Measurements from ENCODE around the gene SMU1.

The SMU1 gene

GRCh38 chr9:33044677-33045282 lies 31.7 kb downstream of the SMU1 start:
- peak; percentile 22 for DNase-seq (ENCODE audit: low read depth)

- DNase-seq (ENCODE audit: low read depth), result peak; percentile 92
Measured at GRCh38 chr9:33044162-33044673, 32.3 kb downstream of the SMU1 start.

- DNase-seq (ENCODE audit: low read depth), result no peak
Measured at GRCh38 chr9:33043671-33044070, 32.8 kb downstream of the SMU1 start.

- DNase-seq (ENCODE audit: low read depth), result no peak
Measured at GRCh38 chr9:33042473-33042872, 34.0 kb downstream of the SMU1 start.

GRCh38 chr9:33041432-33042188 lies 34.9 kb downstream of the SMU1 start:
- no peak for DNase-seq (ENCODE audit: low read depth)

- no peak for DNase-seq (ENCODE audit: low read depth)
Measured at GRCh38 chr9:33040792-33041431, 35.6 kb downstream of the SMU1 start.

GRCh38 chr9:33032865-33033264 lies 43.6 kb downstream of the SMU1 start:
- DNase-seq (ENCODE audit: low read depth), result no peak

- DNase-seq (ENCODE audit: low read depth), result no peak
Measured at GRCh38 chr9:33032292-33032691, 44.2 kb downstream of the SMU1 start.

- DNase-seq (ENCODE audit: low read depth), result no peak
Measured at GRCh38 chr9:33030285-33030684, 46.2 kb downstream of the SMU1 start.

GRCh38 chr9:33029231-33029786 lies 47.2 kb downstream of the SMU1 start:
- peak; percentile 28 for DNase-seq (ENCODE audit: low read depth)

- peak; percentile 57 for DNase-seq (ENCODE audit: low read depth)
Measured at GRCh38 chr9:33025572-33026342, 50.7 kb downstream of the SMU1 start.

- DNase-seq (ENCODE audit: low read depth), result peak; percentile 94
Measured at GRCh38 chr9:33024966-33025571, 51.4 kb downstream of the SMU1 start, which contains the start of gene DNAJA1. TSS of gene DNAJA1 (plus strand) at chr9:33025273. CDS start at chr9:33026485, 1,212 bp downstream.

- DNase-seq (ENCODE audit: low read depth), result no peak
Measured at GRCh38 chr9:33024126-33024965, 52.1 kb downstream of the SMU1 start.

- no peak for DNase-seq (ENCODE audit: low read depth)
Measured at GRCh38 chr9:33023661-33024060, 52.8 kb downstream of the SMU1 start.

GRCh38 chr9:33022755-33023154 lies 53.7 kb downstream of the SMU1 start:
- DNase-seq (ENCODE audit: low read depth), result no peak

GRCh38 chr9:33022303-33022702 lies 54.2 kb downstream of the SMU1 start:
- no peak for DNase-seq (ENCODE audit: low read depth)

GRCh38 chr9:33019797-33020196 lies 56.7 kb downstream of the SMU1 start:
- DNase-seq (ENCODE audit: low read depth), result no peak

GRCh38 chr9:33017283-33018041 lies 59.0 kb downstream of the SMU1 start:
- no peak for DNase-seq (ENCODE audit: low read depth)

GRCh38 chr9:33014665-33015014 lies 61.8 kb downstream of the SMU1 start:
- DNase-seq (ENCODE audit: low read depth), result no peak
